HG03280 (cell line): ENCODE results near the gene NUDT19.
"Not testable (repeated sequence)": the region's sequence is repeated elsewhere in the genome, so short reads cannot be mapped to it uniquely, and the experiment has no call there.

ENCODE experiments used
- ATAC-seq: cut with Tn5 transposase; IDR thresholded peaks from one replicate; pipeline ENCODE4 v1.9.1; 2021; ENCODE audit warnings: mild to moderate bottlenecking, moderate library complexity; ENCODE audit not compliant: unreplicated experiment

Gene NUDT19

GRCh38 chr19:32708457-32708856 lies 16.8 kb downstream of the NUDT19 start:
- no peak for ATAC-seq

GRCh38 chr19:32709032-32709431 lies 17.4 kb downstream of the NUDT19 start:
- no peak for ATAC-seq

- ATAC-seq, result no peak
These were observed 20.1 kb downstream of the NUDT19 start for GRCh38 chr19:32711747-32712146.

GRCh38 chr19:32716203-32716602 lies 24.6 kb downstream of the NUDT19 start:
- ATAC-seq, result not testable (repeated sequence)

GRCh38 chr19:32717496-32717895 lies 25.9 kb downstream of the NUDT19 start:
- no peak for ATAC-seq

- ATAC-seq, result no peak
These were observed 26.7 kb downstream of the NUDT19 start for GRCh38 chr19:32718286-32718685.

GRCh38 chr19:32719611-32720059 lies 28.0 kb downstream of the NUDT19 start, which contains the start of gene TDRD12:
Gene TDRD12, plus strand, starts transcription at chr19:32719767. Its CDS starts 306 bp downstream, at chr19:32720073.
- ATAC-seq, result no peak

- ATAC-seq, result no peak
These were observed 28.8 kb downstream of the NUDT19 start for GRCh38 chr19:32720216-32720935.

- no peak for ATAC-seq
These were observed 29.3 kb downstream of the NUDT19 start for GRCh38 chr19:32720936-32721250.

- no peak for ATAC-seq
These were observed 44.3 kb downstream of the NUDT19 start for GRCh38 chr19:32735936-32736335.

- ATAC-seq, result no peak
These were observed 51.4 kb downstream of the NUDT19 start for GRCh38 chr19:32743021-32743420.

GRCh38 chr19:32743447-32743846 lies 51.8 kb downstream of the NUDT19 start:
- no peak for ATAC-seq

- no peak for ATAC-seq
These were observed 53.1 kb downstream of the NUDT19 start for GRCh38 chr19:32744555-32745325.

- ATAC-seq, result not testable (repeated sequence)
These were observed 54.1 kb downstream of the NUDT19 start for GRCh38 chr19:32745594-32746251.

GRCh38 chr19:32746631-32747196 lies 55.1 kb downstream of the NUDT19 start:
- ATAC-seq, result not testable (repeated sequence)

- no peak for ATAC-seq
These were observed 56.9 kb downstream of the NUDT19 start for GRCh38 chr19:32748497-32748896.

- ATAC-seq, result no peak
These were observed 57.3 kb downstream of the NUDT19 start for GRCh38 chr19:32748948-32749347.

- no peak for ATAC-seq
These were observed 57.7 kb downstream of the NUDT19 start for GRCh38 chr19:32749361-32749760.

GRCh38 chr19:32750441-32751055 lies 58.9 kb downstream of the NUDT19 start:
- ATAC-seq, result no peak

GRCh38 chr19:32751066-32751465 lies 59.4 kb downstream of the NUDT19 start:
- ATAC-seq, result no peak

- ATAC-seq, result no peak
These were observed 65.6 kb downstream of the NUDT19 start for GRCh38 chr19:32757189-32757588.
